IMR-90 (cell line): ENCODE results near the gene RNF14. TPM values are rescaled to one million over a fixed set of nuclear protein-coding genes. Genes with fewer than 3 reads are reported as not detected.

Source experiments
- ATAC-seq: fragments of 200-7000 bp; cut with Tn5 transposase; 2 replicates; pipeline ENCODE4 v1.9.1; 2020; ENCODE audit warnings: low read depth, mild to moderate bottlenecking, moderate library complexity
- BruUV-seq: library from RNA; stranded (reverse); fragments of 400-500 nt; replicated peaks from 2 replicates; lab custom pipeline; 2021; lab: Mats Ljungman, UMichigan
- CTCF ChIA-PET: fragments of 300-600 bp; formaldehyde crosslinking; extraction: SDS; loops from one replicate; lab custom pipeline; 2021; ENCODE audit warnings: antibody characterized with exemption; lab: Yijun Ruan, JAX
- POLR2A ChIA-PET: fragments of 300-600 bp; sonication (Branson Sonifier 250); formaldehyde crosslinking; loops from one replicate; lab custom pipeline; 2022; ENCODE audit warnings: antibody characterized with exemption; ENCODE audit not compliant: unreplicated experiment; lab: Charles Lee
- DNase-seq: peaks from one replicate; pipeline ENCODE4 v3.0.0; 2013
- H2AFZ ChIP-seq: replicated peaks from 2 replicates; pipeline ENCODE3; 2013; ENCODE audit warnings: low read length, mild to moderate bottlenecking; ENCODE audit not compliant: poor library complexity
- H2AK5ac ChIP-seq: 2 replicates; pipeline ENCODE4 v1.6.1; 2013; ENCODE audit warnings: low read depth, low read length, inconsistent platforms
- H2AK9ac ChIP-seq: replicated peaks from 2 replicates; pipeline ENCODE3; 2013; ENCODE audit warnings: mild to moderate bottlenecking, low read depth, low read length, moderate library complexity; ENCODE audit not compliant: poor library complexity
- H2BK120ac ChIP-seq: 2 replicates; pipeline ENCODE4 v1.6.1; 2013; ENCODE audit warnings: low read depth, low read length, inconsistent platforms
- H2BK15ac ChIP-seq: 3 replicates; pipeline ENCODE4 v1.6.1; 2013; ENCODE audit warnings: low read depth, low read length, inconsistent platforms
- H2BK20ac ChIP-seq: 2 replicates; pipeline ENCODE4 v1.6.1; 2013; ENCODE audit warnings: low read depth, mild to moderate bottlenecking, inconsistent platforms, low read length, moderate library complexity
- H2BK5ac ChIP-seq: 2 replicates; pipeline ENCODE4 v1.6.1; 2013; ENCODE audit warnings: mild to moderate bottlenecking, low read depth, low read length, inconsistent platforms; ENCODE audit not compliant: poor library complexity, severe bottlenecking
- H3K14ac ChIP-seq: replicated peaks from 2 replicates; pipeline ENCODE4 v1.6.1; 2013; ENCODE audit warnings: low read depth, low read length, inconsistent platforms
- H3K18ac ChIP-seq: 2 replicates; pipeline ENCODE4 v1.6.1; 2013; ENCODE audit warnings: low read depth, low read length, control low read depth
- H3K23ac ChIP-seq: 2 replicates; pipeline ENCODE4 v1.6.1; 2013; ENCODE audit warnings: low read depth, low read length, inconsistent platforms
- H3K27ac ChIP-seq: 2 replicates; pipeline ENCODE4 v1.5.1; 2013; ENCODE audit warnings: mild to moderate bottlenecking, control low read depth, low read length; ENCODE audit not compliant: insufficient read depth
- H3K27me3 ChIP-seq: 2 replicates; pipeline ENCODE4 v1.6.1; 2013; ENCODE audit warnings: low read length; ENCODE audit not compliant: control insufficient read depth, insufficient read depth
- H3K36me3 ChIP-seq: 2 replicates; pipeline ENCODE4 v1.6.1; 2013; ENCODE audit warnings: low read length, mixed read lengths; ENCODE audit not compliant: control insufficient read depth, insufficient read depth
- H3K4ac ChIP-seq: 2 replicates; pipeline ENCODE4 v1.6.1; 2013; ENCODE audit warnings: low read depth, low read length, inconsistent platforms
- H3K4me1 ChIP-seq: 2 replicates; pipeline ENCODE4 v1.6.1; 2013; ENCODE audit warnings: low read length, mixed read lengths; ENCODE audit not compliant: control insufficient read depth, insufficient read depth
- H3K4me2 ChIP-seq: 2 replicates; pipeline ENCODE4 v1.6.1; 2013; ENCODE audit warnings: low read depth, mild to moderate bottlenecking, control low read depth, low read length, moderate library complexity
- H3K4me3 ChIP-seq: 2 replicates; pipeline ENCODE4 v1.5.1; 2013; ENCODE audit warnings: low read depth, mild to moderate bottlenecking, control low read depth, low read length, moderate library complexity; ENCODE audit not compliant: insufficient read depth
- H3K56ac ChIP-seq: 2 replicates; pipeline ENCODE4 v1.6.1; 2013; ENCODE audit warnings: low read length, inconsistent platforms; ENCODE audit not compliant: insufficient read depth; ENCODE audit errors: extremely low read depth
- H3K79me1 ChIP-seq, 2 experiments: 2 replicates each; pipeline ENCODE4 v1.6.1; 2013; ENCODE audit warnings: low read length in 2 of 2, inconsistent platforms in 1 of 2, low read depth in 1 of 2
- H3K9ac ChIP-seq: 2 replicates; pipeline ENCODE4 v1.6.1; 2013; ENCODE audit warnings: low read depth, low read length, control low read depth
- H3K9me1 ChIP-seq: 2 replicates; pipeline ENCODE4 v1.6.1; 2013; ENCODE audit warnings: low read length, inconsistent platforms; ENCODE audit not compliant: insufficient read depth
- H3K9me3 ChIP-seq: 2 replicates; pipeline ENCODE4 v1.6.1; 2013; ENCODE audit warnings: low read length; ENCODE audit not compliant: control insufficient read depth, insufficient read depth
- H4K20me1 ChIP-seq: 2 replicates; pipeline ENCODE4 v1.6.1; 2013; ENCODE audit warnings: low read length, inconsistent platforms; ENCODE audit not compliant: insufficient read depth
- H4K5ac ChIP-seq: 2 replicates; pipeline ENCODE4 v1.6.1; 2013; ENCODE audit warnings: mild to moderate bottlenecking, low read depth, low read length, control low read depth
- H4K8ac ChIP-seq, 2 experiments: 2 replicates each; pipeline ENCODE4 v1.6.1; 2013; ENCODE audit warnings: low read depth in 2 of 2, low read length in 2 of 2, control low read depth in 1 of 2, inconsistent platforms in 1 of 2
- H4K91ac ChIP-seq: 2 replicates; pipeline ENCODE4 v1.6.1; 2013; ENCODE audit warnings: low read depth, low read length, inconsistent platforms; ENCODE audit not compliant: insufficient read depth
- BHLHE40 ChIP-seq: fragments of 150-350 bp; IDR thresholded peaks from 2 replicates; pipeline ENCODE4 v1.6.1; 2016; ENCODE audit warnings: mild to moderate bottlenecking, low read depth, low read length
- CEBPB ChIP-seq: IDR thresholded peaks from 2 replicates; pipeline ENCODE4 v1.6.1; 2012; ENCODE audit warnings: low read depth, low read length, improper control_type of control experiment
- CHD1 ChIP-seq: IDR thresholded peaks from 2 replicates; pipeline ENCODE4 v1.6.1; 2012; ENCODE audit warnings: low read depth, low read length, improper control_type of control experiment
- CTCF ChIP-seq: conservative IDR thresholded peaks from 2 replicates; pipeline ENCODE4 v1.5.1; 2012; ENCODE audit warnings: mild to moderate bottlenecking, low read depth, low read length, improper control_type of control experiment
- FOS ChIP-seq: fragments of 150-350 bp; IDR thresholded peaks from 2 replicates; pipeline ENCODE4 v1.6.1; 2016; ENCODE audit warnings: low read depth, low read length
- MAFK ChIP-seq: IDR thresholded peaks from 2 replicates; pipeline ENCODE4 v1.6.1; 2012; ENCODE audit warnings: low read depth, low read length, improper control_type of control experiment
- MAZ ChIP-seq: IDR thresholded peaks from 2 replicates; pipeline ENCODE4 v1.6.1; 2012; ENCODE audit warnings: low read depth, mild to moderate bottlenecking, low read length, improper control_type of control experiment, moderate library complexity, borderline replicate concordance
- MXI1 ChIP-seq: IDR thresholded peaks from 2 replicates; pipeline ENCODE4 v1.6.1; 2012; ENCODE audit warnings: low read depth, mild to moderate bottlenecking, low read length, moderate library complexity, borderline replicate concordance
- POLR2A ChIP-seq: IDR thresholded peaks from 2 replicates; pipeline ENCODE4 v1.6.1; 2012; ENCODE audit warnings: mild to moderate bottlenecking, low read depth, low read length
- RAD21 ChIP-seq: IDR thresholded peaks from 2 replicates; pipeline ENCODE4 v1.6.1; 2012; ENCODE audit warnings: low read length, improper control_type of control experiment
- RCOR1 ChIP-seq: IDR thresholded peaks from 2 replicates; pipeline ENCODE4 v1.6.1; 2012; ENCODE audit warnings: mild to moderate bottlenecking, low read length, improper control_type of control experiment; ENCODE audit not compliant: insufficient replicate concordance
- RFX5 ChIP-seq: IDR thresholded peaks from 2 replicates; pipeline ENCODE4 v1.8.0; 2012; ENCODE audit warnings: low read depth, mild to moderate bottlenecking, low read length, moderate library complexity
- SMC3 ChIP-seq: fragments of 150-350 bp; IDR thresholded peaks from 2 replicates; pipeline ENCODE4 v1.6.1; 2016; ENCODE audit warnings: low read depth, mild to moderate bottlenecking, antibody characterized with exemption, low read length, moderate library complexity
- WGBS, 2 experiments: methylation state at CpG; one replicate each; pipeline versions ENCODE4 v1.1.5 to v1.1.7; 2013; ENCODE audit warnings: missing lambda C conversion rate in 2 of 2; ENCODE audit not compliant: insufficient read length in 1 of 2; ENCODE audit errors: extremely low coverage in 2 of 2; 5-methylcytosine and 5-hydroxymethylcytosine counted together
- dilution Hi-C: fragments of 300-500 bp; cut with HindIII; formaldehyde crosslinking; loops from one replicate; pipeline ENCODE4 v1.14.3; 2018; ENCODE audit warnings: low sequenced_read_pairs; ENCODE audit not compliant: unreplicated experiment
- in situ Hi-C: fragments of 300-500 bp; cut with MboI; formaldehyde crosslinking; loops from 3 replicates; pipeline ENCODE4 v1.14.3; 2019; ENCODE audit warnings: low sequenced_read_pairs, inconsistent platforms, mixed read lengths
- intact Hi-C: fragments of 100-400 bp; cut with micrococcal nuclease; formaldehyde crosslinking; loops from 2 replicates; pipeline ENCODE4 v1.10.0; 2022
- polyA plus RNA-seq, 3 experiments: library from polyadenylated mRNA; depleted of rRNA; stranded (reverse); fragments of >200 nt; gene quantifications; 2 replicates each; pipeline ENCODE4 v1.2.3, GENCODE V29; 2012; ENCODE audit warnings: low replicate concordance in 1 of 3
- total RNA-seq: library from RNA; depleted of rRNA; stranded (reverse); fragments of >200 nt; gene quantifications from 2 replicates; pipeline ENCODE4 v1.2.3, GENCODE V29; 2012

Gene RNF14
- total and polyA plus RNA-seq, 2 of the 4 experiments (the other 2 are of a cell fraction) = 36.1 to 106 TPM

DNA sequence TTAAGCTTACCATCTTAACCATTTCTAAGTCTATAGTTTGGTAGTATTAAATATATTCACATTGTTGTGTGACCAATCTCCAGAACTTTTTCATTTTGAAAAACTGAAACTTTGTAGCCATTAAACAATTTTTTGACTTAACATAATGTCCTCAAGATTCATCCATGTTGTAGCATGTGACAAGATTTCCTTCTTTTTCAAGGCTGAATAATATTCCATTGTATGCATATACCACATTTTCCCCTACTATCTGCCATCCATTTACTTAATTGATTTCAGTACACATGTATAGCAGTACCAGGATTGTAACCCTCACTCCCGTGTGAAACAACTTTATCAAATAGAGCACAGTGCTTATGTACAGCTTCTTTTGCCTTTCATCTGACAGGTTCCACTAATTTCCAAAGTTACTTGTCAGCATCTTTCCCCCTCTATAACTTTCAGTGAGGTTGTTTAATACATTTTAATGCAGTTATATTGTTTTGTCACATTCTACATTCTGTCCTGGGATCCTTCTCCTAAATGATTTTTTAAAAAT, 51.3 kb downstream of the RNF14 start:
- DNase-seq = no peak
- Histone ChIP-seq H3K4me2 (no peak overlapping the region), H2BK15ac (no peak overlapping the region), H3K36me3 (no peaks in the 10 kb centered on the region), H3K27ac (no peak overlapping the region), H4K5ac (no peak overlapping the region), H3K9ac (no peak overlapping the region), H3K79me1 (no peaks in the 10 kb centered on the region), H2BK5ac (no peak overlapping the region), H3K56ac (no peak overlapping the region), H2AK9ac (no peak overlapping the region), H3K4ac (no peak overlapping the region), H3K23ac (no peak overlapping the region), H4K91ac (no peak overlapping the region), H3K9me3 (no peaks in the 10 kb centered on the region; the same call in 1 of the 2 replicates), H4K8ac (no peak overlapping the region), H2AK5ac (no peak overlapping the region), H2BK20ac (no peak overlapping the region), H4K20me1 (no peaks in the 10 kb centered on the region), H3K18ac (no peak overlapping the region), H2BK120ac (no peak overlapping the region), H2AFZ (no peak overlapping the region), H3K14ac (no peak overlapping the region), H3K27me3 (peaks cover 3% of the 10 kb centered on the region; the same call in 1 of the 2 replicates), H3K4me3 (no peak overlapping the region), H3K4me1 (peaks cover 3% of the 10 kb centered on the region; the same call in 1 of the 2 replicates), H3K9me1 (peaks cover 5% of the 10 kb centered on the region; the same call in 1 of the 2 replicates)
- intact Hi-C loops (no loop called here), dilution Hi-C loops (no loop called here), in situ Hi-C loops (no loop called here)
- ATAC-seq = no peak
- no CpG with 5 or more reads among the region's 1 CpG for WGBS, 2 experiments
- POLR2A ChIA-PET = interaction anchor here (0.6 kb wide), 1 partner anchor 212 kb away, joined by 3 read pairs; no protein-coding TSS in a partner anchor
- CTCF ChIA-PET = no interaction called here
- TF ChIP-seq MXI1 (no peak), RCOR1 (no peak), POLR2A (no peak), CEBPB (no peak), MAZ (no peak), FOS (no peak), CTCF (no peak), SMC3 (no peak), RAD21 (no peak), BHLHE40 (no peak), CHD1 (no peak), RFX5 (no peak), MAFK (no peak)
- BruUV-seq = no TSS peak
